GM19239 (cell line): ENCODE measurements around the gene EZR.

ENCODE experiments used
- DNase-seq: peaks from one replicate; pipeline ENCODE4 v3.0.0; 2011; ENCODE audit warnings: low spot score; ENCODE audit not compliant: insufficient read length
- FAIRE-seq: peaks from 2 replicates; lab custom pipeline; 2011; peaks lifted over from hg19 to GRCh38; lab: Jason Lieb, UNC

The EZR gene

DNA sequence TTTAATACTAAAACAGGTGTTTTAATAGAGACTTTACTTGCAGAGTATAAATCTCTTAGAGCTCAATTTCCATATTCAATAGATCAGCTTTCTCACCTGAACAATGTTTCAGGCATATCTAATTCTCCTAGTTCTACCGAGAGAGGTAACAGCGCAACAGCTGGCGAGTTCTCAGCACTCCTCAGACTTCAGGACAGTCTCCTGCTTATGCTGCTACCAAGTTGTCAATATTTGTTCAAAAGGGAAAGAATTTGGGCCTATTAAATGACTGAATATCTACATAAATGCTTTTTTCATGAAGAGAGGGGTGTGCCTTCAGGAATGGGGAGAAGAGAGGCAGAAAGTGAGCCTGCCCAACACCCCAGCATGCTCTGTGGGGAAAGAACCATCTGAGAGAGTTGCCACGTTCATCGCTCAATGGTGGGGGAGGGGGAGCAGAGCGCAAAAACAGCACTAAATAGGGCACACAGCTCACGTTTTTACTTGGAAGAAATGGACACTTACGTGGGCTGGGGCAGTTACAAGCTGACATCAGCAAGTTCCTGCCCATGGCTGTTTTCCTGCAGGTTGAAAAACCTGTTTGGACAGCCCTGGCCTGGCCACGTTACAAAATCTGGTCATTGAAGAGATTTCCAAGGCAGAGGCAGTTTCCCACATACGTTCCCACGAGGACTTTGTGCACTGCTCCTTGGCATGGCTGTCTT, 38.0 kb downstream of the EZR start:
- FAIRE-seq (no peak), DNase-seq (no peak)

DNA sequence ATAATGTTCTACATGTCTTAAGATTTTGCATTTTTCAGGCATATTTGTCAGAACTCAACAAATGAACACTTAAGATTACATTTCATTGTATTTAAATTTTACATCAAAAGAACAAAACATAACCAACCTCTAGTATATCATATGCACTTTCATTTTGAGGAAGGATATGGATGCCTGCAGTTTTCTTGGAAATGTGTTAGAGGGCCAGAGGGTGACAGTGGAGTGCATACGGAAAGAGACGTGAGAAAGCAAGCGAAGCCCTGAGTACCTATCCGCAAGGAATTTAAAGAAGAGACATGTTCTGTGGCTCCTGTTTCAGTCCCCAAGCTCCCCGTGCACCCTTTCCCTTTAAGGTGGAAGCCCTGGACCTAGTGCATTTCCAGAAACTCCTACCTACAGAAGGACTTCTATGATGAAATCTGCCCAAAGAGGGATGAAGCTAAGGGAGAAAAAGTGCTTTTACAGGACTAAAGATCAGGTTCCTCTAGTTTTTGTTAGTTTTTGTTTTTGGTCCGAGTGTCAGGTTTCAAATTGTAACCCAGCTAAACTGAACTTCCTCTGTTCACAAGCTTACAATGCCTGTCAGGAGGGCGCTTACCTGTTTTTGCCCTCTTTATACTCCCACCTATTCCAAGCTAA, 38.8 kb downstream of the EZR start:
- DNase-seq (no peak), FAIRE-seq (no peak)

DNA sequence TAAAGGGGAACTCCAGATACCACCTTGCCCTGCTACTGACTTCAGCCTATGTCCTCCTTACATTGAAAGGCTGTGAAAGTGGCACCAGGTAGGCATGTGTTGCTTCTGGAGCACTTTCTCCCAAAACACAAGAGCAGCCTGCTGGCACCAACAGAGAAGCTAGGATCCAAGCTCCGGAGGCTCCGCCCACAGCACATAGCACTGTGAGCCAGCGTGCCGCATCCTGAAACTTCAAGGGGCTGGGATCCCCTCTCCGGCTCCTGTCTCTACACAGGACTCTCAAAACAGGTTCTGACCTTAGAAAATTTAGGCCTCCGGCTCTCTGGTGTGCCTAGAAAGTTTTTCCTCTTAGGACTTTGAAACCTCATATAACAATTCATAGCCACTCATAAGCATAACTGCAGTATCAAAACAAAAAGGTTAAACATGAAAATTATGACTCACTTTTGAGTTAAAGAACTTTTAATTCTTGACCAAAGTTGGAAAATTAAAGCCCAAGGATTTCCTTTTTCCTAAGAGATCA, 41.1 kb downstream of the EZR start:
- DNase-seq (no peak), FAIRE-seq (no peak)

DNA sequence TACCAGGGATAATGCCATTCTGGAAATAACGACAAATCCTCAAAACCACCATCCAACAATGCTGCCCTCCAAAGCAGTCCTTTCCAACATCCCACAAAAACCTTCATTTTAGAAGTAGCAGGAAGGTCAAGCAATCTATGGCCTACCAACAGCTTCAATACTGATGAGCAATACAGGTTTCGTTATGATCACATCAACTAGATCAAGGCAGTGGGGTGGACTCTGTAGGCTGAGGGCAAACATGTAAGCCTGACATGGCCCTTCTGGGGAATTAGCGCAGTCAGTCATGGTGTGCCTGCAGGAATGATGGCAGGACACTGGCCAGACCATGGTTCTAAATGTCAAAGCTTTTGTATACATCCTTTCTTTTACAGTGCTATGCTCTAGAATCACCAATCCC, 41.7 kb downstream of the EZR start:
- no peak for DNase-seq
- no peak for FAIRE-seq

DNA sequence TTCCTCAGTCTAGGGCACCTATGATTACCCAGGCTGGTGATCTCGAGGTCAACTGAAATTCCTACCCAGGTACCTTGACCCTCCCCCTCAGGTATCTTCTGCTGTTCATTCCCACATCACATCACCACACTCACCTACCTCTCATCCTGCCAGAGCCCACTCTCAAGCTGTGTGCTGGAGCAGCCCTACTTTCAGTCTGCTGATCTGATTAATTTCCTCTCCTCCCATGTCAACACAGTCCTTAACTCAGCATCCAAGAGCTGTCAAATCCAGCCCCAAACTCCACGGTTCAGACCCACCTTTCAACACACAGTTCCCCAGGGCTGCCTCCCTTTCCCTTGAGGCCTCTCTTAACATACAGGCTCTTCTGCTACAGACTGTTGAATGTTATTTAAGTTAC, 42.4 kb downstream of the EZR start:
- FAIRE-seq: no peak
- DNase-seq: no peak

DNA sequence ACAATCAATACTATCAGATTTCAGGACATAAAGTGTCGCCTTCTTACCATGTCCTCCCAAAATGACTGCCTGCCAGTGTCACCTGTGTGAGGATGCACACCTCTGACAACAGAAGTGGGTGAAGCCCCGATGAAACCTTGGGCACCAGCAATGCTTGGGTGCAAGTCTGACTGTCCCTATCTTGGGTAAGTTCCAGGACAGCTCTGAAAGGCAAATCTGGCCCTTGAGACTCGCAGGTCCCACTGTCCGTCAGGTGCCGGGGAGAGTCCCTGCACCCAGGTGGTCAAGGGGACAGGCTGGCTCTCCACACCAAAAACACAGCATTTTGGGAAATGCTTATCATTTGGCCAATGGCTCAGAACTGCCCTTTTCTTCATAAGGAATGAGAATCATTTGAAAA, 43.3 kb downstream of the EZR start:
- DNase-seq: no peak
- FAIRE-seq: no peak

DNA sequence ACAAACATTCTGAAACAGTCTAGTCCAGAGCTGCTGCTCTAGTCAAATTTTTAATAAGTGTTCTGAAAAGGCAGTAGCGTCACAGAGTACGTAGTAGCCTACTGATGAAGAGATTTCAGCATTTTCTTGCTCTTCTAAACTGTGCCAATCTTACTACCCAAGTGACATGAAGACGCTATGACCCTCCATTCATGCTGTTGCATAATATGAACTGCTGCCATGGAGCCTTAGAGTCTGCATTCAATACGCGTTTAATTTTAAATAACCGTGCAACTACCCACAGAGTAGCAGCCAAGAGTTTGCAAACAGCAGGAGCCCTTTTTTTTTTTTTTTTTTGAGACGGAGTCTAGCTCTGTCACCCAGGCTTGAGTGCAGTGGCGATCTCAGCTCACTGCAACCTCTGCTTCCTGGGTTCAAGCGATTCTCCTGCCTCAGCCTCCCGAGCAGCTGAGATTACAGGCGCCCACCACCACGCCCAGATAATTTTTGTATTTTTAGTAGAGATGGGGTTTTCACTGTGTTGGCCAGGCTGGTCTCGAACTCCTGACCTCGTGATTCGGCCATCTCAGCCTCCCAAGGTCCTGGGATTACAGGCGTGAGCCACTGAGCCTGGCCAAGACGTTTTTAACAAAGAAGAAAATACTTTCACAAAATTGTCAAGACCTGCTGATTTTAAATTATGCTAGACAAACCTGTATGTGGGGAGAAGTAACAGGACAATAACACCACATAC, 44.3 kb downstream of the EZR start:
- FAIRE-seq (no peak), DNase-seq (no peak)

DNA sequence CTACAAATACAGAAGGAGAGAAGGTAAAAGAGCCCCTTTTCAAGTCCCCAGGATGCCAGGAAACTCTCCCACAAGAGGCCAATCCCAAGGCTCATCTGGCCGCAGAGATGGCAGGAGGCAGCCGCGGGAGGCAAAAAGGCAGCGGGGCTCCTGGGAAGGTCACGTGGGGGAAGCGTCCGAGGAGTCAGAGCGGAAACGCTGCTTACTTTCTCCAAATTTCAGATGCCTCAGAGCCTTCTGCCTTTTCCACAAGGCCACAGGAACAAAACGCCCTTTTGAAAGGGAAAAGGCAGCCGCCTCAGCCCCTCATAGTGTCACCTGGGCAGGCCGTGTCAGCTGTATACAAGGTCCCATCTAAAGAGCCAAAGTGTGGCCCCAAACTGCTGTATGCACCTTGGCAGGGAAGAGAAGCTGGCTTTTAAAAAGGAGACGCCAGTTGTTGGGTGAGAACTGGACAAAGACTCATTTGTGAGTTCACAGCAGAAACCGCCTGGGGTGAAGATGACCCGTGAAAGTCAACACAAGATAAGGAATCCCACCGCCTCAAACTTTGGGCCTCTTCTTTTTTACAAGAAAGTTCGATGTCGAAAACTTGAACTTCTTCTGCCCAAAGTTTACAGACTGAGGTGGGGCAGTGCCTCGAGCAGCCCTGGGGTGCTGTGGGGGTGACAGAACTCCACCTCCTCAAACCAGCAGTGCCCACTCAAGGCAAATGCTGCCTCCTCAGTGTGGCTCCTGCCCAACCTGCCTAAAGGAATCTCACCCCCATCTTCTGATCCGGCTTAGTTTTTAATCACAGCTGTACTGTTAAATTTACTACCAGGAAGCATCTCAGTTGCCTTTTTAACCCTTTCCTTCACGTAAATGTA, 45.4 kb downstream of the EZR start:
- FAIRE-seq (no peak), DNase-seq (no peak)

DNA sequence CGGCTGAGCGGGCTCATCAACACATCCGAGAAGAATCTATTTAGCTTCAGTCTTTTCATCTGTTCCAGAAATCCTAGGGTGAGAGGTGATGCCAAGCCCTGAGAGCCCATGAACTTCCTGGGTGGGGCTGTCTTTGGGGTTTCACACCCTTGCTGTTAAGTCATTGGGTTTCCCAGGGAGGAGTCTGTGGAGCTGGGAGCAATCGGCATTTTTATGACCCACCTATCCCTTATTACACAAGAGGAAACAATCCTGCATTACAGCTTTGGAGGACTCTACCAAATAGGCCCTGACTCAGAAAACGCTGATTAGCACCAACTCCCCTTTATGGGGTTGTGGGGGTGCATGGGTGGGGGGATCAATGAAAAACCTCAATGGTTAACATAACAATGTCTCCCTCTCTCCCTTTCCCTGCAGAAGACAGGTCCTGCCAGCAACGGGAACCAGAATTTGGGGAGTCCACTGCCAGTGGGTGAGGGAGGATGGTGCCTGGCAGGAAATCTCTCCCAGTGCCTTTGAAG, 46.3 kb downstream of the EZR start:
- DNase-seq: no peak
- no peak for FAIRE-seq

DNA sequence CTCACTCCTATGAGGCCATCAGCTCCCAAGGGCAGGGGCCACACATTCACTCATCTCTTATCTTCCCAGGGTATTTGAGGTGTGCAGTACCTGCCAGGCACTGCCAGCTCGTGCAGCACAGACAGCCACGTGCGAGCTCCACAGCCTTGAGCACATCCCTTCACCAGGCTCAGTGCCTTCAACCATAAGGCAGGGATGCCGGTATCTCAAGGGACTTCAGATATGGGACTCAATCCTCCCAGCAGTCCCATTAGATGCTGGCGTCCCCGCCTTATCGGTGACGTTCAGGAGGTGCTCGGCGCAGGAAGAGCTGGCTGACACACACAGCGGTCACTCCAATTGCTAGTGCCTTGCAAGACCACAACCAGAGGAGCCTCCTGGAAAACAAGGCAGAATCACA, 47.0 kb downstream of the EZR start:
- DNase-seq: no peak
- FAIRE-seq: no peak

DNA sequence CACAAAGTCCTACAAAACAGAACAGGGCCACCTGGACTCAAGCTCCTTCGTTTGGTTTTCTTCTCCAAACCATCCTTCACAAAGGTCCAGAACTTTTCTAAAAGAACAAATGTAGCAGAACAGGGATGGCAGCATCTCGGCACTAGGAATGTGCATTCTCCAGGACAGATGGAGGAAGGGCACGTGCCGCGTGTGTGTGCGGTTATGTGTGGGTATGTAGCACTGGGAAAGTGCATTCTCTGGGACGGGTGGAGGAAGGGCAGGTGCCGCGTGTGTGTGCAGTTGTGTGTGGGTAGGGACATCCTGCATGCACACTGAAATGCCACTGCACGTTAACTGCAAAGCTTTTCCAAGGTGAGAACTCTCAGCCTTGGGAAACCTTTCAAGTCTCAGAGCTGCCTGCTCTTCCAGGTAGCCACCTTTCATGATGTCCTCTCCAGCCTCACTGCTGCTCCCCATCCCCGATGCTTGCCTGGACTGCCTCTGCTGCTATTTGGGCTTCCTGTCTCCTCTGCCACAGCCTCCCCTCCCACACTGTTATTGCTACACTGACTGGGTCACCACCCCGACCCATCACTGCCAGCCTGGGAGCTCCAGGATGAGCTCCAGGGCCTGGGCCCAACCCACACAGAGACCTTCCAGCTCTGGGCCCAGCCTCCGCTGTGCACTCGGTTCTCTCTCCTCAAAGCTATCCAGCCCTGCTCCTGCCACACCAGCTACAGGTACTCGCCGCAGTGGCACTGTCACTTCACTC, 47.6 kb downstream of the EZR start:
- FAIRE-seq (no peak), DNase-seq (no peak)

DNA sequence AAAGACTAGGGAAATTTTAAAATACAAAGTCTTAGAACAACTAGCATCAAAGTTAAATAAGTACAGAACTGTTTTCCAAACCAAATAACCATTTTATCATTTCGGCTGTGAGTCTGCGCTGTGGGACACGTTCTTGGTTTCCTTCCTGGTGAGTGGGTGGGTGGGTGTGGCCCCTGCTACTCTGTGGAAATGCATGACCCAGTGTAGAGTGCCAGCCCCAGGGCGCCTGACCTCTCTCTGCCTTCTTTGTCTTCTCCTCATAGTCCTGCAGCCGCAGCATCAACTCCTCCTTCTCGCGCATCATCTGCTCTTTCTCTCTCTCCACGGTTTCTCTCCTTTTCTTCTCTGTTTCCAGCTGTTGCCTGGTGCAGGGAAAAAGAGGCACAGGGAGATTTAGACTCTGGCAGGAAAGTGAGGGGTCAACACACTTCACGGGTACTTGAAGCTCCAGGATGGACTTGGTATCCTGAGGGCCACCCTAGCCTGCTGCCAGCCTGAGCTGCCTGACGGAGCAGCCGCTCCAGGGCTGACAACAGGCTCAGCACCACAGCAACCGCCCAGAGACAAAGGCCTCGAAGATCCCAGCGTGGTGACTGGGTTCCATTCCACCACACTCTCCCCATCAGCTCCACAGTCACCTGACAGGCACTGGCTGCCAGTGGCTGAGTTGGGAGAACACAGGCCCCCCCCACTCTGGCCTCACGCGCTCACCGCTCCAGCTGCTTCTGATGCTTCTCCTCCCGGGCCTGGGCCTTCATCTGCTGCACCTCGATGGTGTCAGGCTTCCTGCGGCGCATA, 48.4 kb downstream of the EZR start:
- FAIRE-seq: no peak
- no peak for DNase-seq

DNA sequence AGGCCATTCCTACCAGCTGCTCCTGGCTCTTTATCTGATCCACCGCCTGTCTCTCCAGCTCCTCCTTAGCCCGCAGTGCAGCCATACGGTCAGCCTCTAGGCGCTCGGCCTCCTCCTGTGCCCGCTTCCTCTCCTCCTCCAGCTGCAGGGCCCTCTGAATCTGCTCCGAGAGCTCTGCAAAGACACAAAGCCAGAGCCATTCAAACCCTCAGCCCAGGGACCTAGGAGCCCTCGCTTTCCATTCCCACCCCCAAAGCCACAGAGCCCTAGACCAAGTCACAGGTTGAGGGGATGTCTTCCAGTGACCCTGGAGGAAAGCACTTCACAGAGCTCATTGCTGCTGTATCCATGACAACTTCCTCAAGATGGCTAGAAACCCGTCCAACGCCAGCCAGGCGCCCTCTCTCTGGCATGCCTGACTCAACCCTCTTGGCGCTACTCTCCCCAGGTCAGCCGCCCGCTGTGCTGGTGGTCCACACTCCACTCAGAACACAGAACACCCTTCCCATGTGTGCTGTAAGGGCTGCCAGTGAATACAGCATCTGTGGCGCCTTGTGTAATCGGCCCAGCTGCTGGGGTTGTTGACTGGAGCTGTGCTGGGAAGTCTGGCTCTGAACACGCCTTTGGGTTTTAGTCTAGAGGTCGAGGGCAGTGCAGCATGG, 49.3 kb downstream of the EZR start:
- FAIRE-seq (no peak), DNase-seq (no peak)

DNA sequence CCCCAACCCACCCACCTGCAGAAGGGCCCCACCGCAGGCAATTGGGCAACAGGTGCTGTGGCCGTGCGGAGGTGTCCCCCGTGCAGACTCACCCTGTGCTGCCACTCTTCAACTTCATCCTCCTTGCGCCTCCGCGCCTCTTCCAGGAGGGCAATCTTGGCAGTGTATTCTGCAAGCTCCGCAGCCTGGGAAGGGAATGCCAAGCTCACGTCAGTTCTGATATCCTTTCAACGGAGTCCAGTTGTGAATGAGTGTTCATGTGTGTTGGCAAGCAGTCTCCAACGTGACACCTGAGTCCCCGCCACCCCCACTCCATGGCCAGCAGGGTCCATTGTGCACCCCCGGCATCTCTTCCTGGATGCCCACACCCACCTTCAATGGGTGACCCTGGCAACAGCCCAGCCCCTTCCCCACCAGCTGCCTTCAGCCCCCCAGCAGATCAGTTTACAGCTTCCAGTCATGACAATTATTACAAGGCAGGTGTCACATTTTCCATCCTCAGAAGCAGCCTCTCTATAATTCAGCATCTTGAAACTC, 49.9 kb downstream of the EZR start:
- DNase-seq (no peak), FAIRE-seq (no peak)

DNA sequence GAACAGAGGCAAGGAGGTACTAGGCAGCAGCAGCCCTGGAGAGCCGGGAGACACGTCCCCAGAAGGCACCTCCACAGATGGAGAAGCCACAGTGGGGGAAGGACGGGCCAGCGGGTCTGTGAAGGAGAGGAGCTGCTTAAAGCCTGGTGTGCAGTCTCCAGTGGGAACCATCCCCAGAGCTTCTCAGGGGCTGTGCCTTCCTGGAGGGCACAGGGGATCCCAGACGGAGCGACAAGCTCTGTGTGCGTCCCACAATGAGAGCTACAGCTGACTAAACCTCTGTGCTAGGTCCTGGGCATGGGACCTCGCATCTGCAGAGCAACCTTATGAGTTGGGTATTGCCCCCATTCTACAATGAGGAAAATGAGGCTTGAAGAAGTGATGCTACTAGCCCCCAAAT, 50.7 kb downstream of the EZR start:
- FAIRE-seq (no peak), DNase-seq (no peak)

DNA sequence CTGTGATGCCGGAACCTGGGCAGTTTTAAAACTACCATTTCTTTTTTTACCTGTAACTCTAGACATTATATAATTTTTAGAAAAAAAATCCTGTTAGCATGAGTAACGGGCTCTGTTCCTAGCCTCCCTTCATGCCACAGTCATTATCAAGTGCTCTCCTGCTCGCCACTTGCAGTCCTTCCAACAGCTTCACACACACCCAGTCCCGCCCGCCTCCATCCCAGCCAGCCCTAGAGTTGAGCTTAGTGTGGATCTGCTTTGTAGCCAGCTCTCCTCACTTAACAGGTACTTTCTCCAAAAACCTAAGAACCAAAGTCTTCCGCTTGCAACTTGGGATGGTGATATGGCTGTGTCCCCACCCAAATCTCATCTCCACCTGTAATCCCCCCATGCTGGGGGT, 51.5 kb downstream of the EZR start:
- DNase-seq (no peak), FAIRE-seq (no peak)

DNA sequence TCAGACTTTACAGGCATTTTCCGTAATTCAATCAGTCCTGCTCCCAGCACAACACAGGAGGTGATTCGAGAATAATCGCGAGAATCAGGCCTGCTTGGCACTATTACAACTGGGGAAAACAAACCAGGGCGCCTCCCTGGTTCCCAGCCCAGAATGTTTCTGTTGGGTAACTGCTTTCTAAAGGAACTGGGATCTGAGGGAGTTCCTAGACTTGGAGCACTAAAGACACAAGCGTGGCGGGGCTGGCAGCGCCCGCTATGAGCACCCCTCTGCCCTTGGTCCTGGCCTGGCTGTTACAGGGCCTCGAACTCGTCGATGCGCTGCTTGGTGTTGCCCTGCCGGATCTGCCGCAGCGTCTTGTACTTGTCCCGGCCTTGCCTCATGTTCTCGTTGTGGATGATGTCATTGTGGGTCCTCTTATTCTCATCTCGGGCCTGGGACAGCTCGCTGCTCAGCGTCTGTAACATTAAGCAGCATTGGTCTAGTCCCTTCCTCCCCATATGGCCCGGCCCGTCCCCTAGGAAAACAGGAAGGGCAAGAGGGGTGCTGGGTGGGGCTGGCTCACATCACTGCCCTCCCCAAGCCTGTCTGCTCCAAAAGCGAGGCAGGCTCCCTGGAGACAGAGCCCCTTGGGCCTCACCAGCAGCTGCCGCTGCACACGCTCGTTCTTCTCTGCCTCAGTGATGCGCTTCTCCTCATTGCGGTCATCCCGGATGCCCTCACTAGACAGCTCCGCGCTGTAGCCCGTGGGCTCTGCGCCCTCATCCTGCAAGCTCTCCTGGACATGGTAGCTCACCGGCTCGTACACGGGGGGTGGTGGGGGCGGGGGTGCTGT, 52.3 kb downstream of the EZR start:
- FAIRE-seq: no peak

More for the DNA sequence above, 52.3 kb downstream of the EZR start:
- no peak for DNase-seq
